Prostate gland (tissue), 2 donors: ENCODE results near the gene HTRA2.

Experiments
- CTCF ChIP-seq, 4 experiments: fragments of 200-600 bp in 2 of 4; fragments of 450-650 bp in 2 of 4; sonication (generic) in 2 of 4; IDR thresholded peaks; 1 replicate in 3 of 4; 2 replicates in 1 of 4; pipeline ENCODE4 v1.5.1; 2016 to 2019; ENCODE audit warnings: antibody characterized with exemption in 4 of 4, mild to moderate bottlenecking in 2 of 4, moderate library complexity in 2 of 4
- POLR2A ChIP-seq: fragments of 450-650 bp; IDR thresholded peaks from one replicate; pipeline ENCODE4 v1.6.1; 2016; ENCODE audit warnings: antibody characterized with exemption, mild to moderate bottlenecking
- POLR2AphosphoS5 ChIP-seq: sonication (generic); formaldehyde crosslinking; IDR thresholded peaks from one replicate; pipeline ENCODE4 v1.6.1; 2017; ENCODE audit warnings: antibody characterized with exemption

GRCh38 chr2:74503506-74504475 is 25.9 kb upstream of the HTRA2 start:
- TF ChIP-seq CTCF (IDR thresholded peaks at IDR 0.05): no peak
- TF ChIP-seq POLR2AphosphoS5: no peak
- no peak for TF ChIP-seq POLR2A
